ENCODE measurements around the gene ENOSF1. TPM values are rescaled to one million over a fixed set of nuclear protein-coding genes. Genes with fewer than 3 reads are reported as not detected.

Gene ENOSF1
- total and polyA plus RNA-seq, 2 of the 4 experiments (the other 2 are of a cell fraction): 12.2 to 12.6 TPM

- BruUV-seq (replicated peaks): no TSS peak
- Histone ChIP-seq H3K4me3 (ENCODE audit: insufficient read depth, low read depth, low read length) (no peak overlapping the region), H3K27me3 (ENCODE audit: control insufficient read depth, insufficient read depth, low read length) (no peaks in the 10 kb centered on the region), H3K23ac (ENCODE audit: low read depth, low read length) (no peak overlapping the region), H4K20me1 (ENCODE audit: insufficient read depth, low read length) (peaks cover 7% of the 10 kb centered on the region; the same call in 1 of the 2 replicates), H2BK20ac (ENCODE audit: low read depth, low read length) (no peak overlapping the region), H3K4ac (ENCODE audit: low read depth, low read length) (no peak overlapping the region), H3K4me1 (ENCODE audit: control insufficient read depth, insufficient read depth, low read length) (no peaks in the 10 kb centered on the region), H2AK9ac (replicated peaks; ENCODE audit: low read depth, low read length, poor library complexity) (no peak overlapping the region), H4K8ac (ENCODE audit: low read depth in 2 of 2, low read length in 2 of 2) (no peak overlapping the region), H3K56ac (ENCODE audit: extremely low read depth, insufficient read depth, low read length) (no peak overlapping the region), H3K9me1 (ENCODE audit: insufficient read depth, low read length) (peaks cover 4% of the 10 kb centered on the region), H3K4me2 (ENCODE audit: low read depth, low read length) (no peak overlapping the region), H3K14ac (replicated peaks; ENCODE audit: low read depth, low read length) (no peak overlapping the region), H3K9me3 (ENCODE audit: control insufficient read depth, insufficient read depth, low read length) (peaks cover 6% of the 10 kb centered on the region; the same call in 1 of the 2 replicates), H4K91ac (ENCODE audit: insufficient read depth, low read depth, low read length) (no peak overlapping the region), H2AFZ (replicated peaks; ENCODE audit: low read length, poor library complexity) (no peak overlapping the region), H3K9ac (ENCODE audit: low read depth, low read length) (no peak overlapping the region), H3K18ac (ENCODE audit: low read depth, low read length) (no peak overlapping the region), H3K79me1 (ENCODE audit: low read depth in 1 of 2, low read length in 2 of 2) (peaks cover 21 to 32% of the 10 kb centered on the region in 2 experiments), H3K27ac (ENCODE audit: insufficient read depth, low read length) (no peak overlapping the region), H2BK120ac (ENCODE audit: low read depth, low read length) (no peak overlapping the region), H2AK5ac (ENCODE audit: low read depth, low read length) (no peak overlapping the region), H4K5ac (ENCODE audit: low read depth, low read length) (no peak overlapping the region), H2BK5ac (ENCODE audit: low read depth, low read length, poor library complexity, severe bottlenecking) (no peak overlapping the region), H3K36me3 (ENCODE audit: control insufficient read depth, insufficient read depth, low read length) (peaks cover 7% of the 10 kb centered on the region), H2BK15ac (ENCODE audit: low read depth, low read length) (no peak overlapping the region)
- ChIA-PET POLR2A (ENCODE audit: unreplicated experiment) (no interaction called here), CTCF (interaction anchor here (0.6 kb wide), 1 partner anchor 87 kb away, joined by 4 read pairs; no protein-coding TSS in a partner anchor)
- TF ChIP-seq CHD1 (IDR thresholded peaks at IDR 0.05; ENCODE audit: low read depth, low read length) (no peak), USF2 (IDR thresholded peaks at IDR 0.05; ENCODE audit: low read depth, low read length) (no peak), RCOR1 (IDR thresholded peaks at IDR 0.05; ENCODE audit: insufficient replicate concordance, low read length) (no peak), ELK1 (IDR thresholded peaks at IDR 0.05; ENCODE audit: borderline replicate concordance, low read depth, low read length) (no peak), RFX5 (IDR thresholded peaks at IDR 0.05; ENCODE audit: low read depth, low read length) (no peak), RAD21 (IDR thresholded peaks at IDR 0.05; ENCODE audit: low read length) (no peak), NFE2L2 (IDR thresholded peaks at IDR 0.05; ENCODE audit: low read depth, low read length) (no peak), FOS (IDR thresholded peaks at IDR 0.05; ENCODE audit: low read depth, low read length) (no peak), CEBPB (IDR thresholded peaks at IDR 0.05; ENCODE audit: low read depth, low read length) (no peak), MAFK (IDR thresholded peaks at IDR 0.05; ENCODE audit: low read depth, low read length) (no peak), SMC3 (IDR thresholded peaks at IDR 0.05; ENCODE audit: low read depth, low read length) (no peak)
- intact Hi-C loops (cut with micrococcal nuclease): loop anchor here (5.0 kb wide), 1 partner anchor 52 kb away; the partner anchor contains the start of gene TYMS
- dilution Hi-C loops (cut with HindIII; ENCODE audit: low sequenced_read_pairs, unreplicated experiment): no loop called here
- in situ Hi-C loops (cut with MboI; ENCODE audit: low sequenced_read_pairs): no loop called here
- no peak for ATAC-seq (ENCODE audit: low read depth)
- WGBS, 2 experiments (ENCODE audit: extremely low coverage in 2 of 2, insufficient read length in 1 of 2): no CpG with 5 or more reads among the region's 1 CpG
- DNase-seq: no peak
Measured at GRCh38 chr18:709771-710170, 2.7 kb downstream of the ENOSF1 start.
